Measurements from ENCODE around the gene NPDC1.
A peak's percentile ranks its signal among the peaks of the same experiment; 100 is the strongest.

NPDC1 gene

GRCh38 chr9:137055385-137056364 is 9.7 kb upstream of the NPDC1 start:
- peak; percentile 81 for DNase-seq

- no peak for DNase-seq
Measured at GRCh38 chr9:137054932-137055384, 9.0 kb upstream of the NPDC1 start.

- no peak for DNase-seq
Measured at GRCh38 chr9:137053944-137054931, 8.3 kb upstream of the NPDC1 start, which contains the start of gene ENTPD2. TSS of gene ENTPD2 (minus strand) at chr9:137054061. CDS start at chr9:137053997, 64 bp downstream.

- peak; percentile 42 for DNase-seq
Measured at GRCh38 chr9:137052998-137053943, 7.3 kb upstream of the NPDC1 start.

GRCh38 chr9:137052293-137052692 is 6.3 kb upstream of the NPDC1 start:
- DNase-seq: no peak

GRCh38 chr9:137051145-137051724 is 5.3 kb upstream of the NPDC1 start:
- DNase-seq: no peak

GRCh38 chr9:137050570-137050969 is 4.6 kb upstream of the NPDC1 start:
- DNase-seq: no peak

- peak; percentile 77 for DNase-seq
Measured at GRCh38 chr9:137049544-137050449, 3.8 kb upstream of the NPDC1 start.

- no peak for DNase-seq
Measured at GRCh38 chr9:137048655-137049543, 2.9 kb upstream of the NPDC1 start.

- DNase-seq: peak; percentile 65
Measured at GRCh38 chr9:137045294-137046087, 486 bp downstream of the NPDC1 start.

GRCh38 chr9:137044502-137045177 is 1.3 kb downstream of the NPDC1 start:
- DNase-seq: no peak

GRCh38 chr9:137044037-137044436 is 1.9 kb downstream of the NPDC1 start:
- DNase-seq: no peak

- DNase-seq: no peak
Measured at GRCh38 chr9:137042751-137043727, 2.9 kb downstream of the NPDC1 start.

- DNase-seq: no peak
Measured at GRCh38 chr9:137041124-137041523, 4.9 kb downstream of the NPDC1 start.

- DNase-seq: no peak
Measured at GRCh38 chr9:137040568-137040967, 5.4 kb downstream of the NPDC1 start.

- DNase-seq: no peak
Measured at GRCh38 chr9:137039611-137040366, 6.2 kb downstream of the NPDC1 start.

Data from eye (tissue), 1 donor.